ENCODE measurements around the gene KCNJ1. TPM values are rescaled to one million over a fixed set of nuclear protein-coding genes. Genes with fewer than 3 reads are reported as not detected.

KCNJ1 gene
- total RNA-seq, 1 donor from 2014 or later = not detected

- DNase-seq (ENCODE audit: low read depth) = no peak
- no peak for TF ChIP-seq CTCF (conservative IDR thresholded peaks at IDR 0.05; ENCODE audit: low read depth, low read length)
- no peak overlapping the region for H3K4me3 ChIP-seq (ENCODE audit: low read depth, low read length)
These were observed 28.4 kb upstream of the KCNJ1 start for GRCh38 chr11:128895526-128895925.

GRCh38 chr11:128894685-128895084, 27.6 kb upstream of the KCNJ1 start:
- no peak for DNase-seq (ENCODE audit: low read depth)
- no peak overlapping the region for H3K4me3 ChIP-seq (ENCODE audit: low read depth, low read length)
- TF ChIP-seq CTCF (conservative IDR thresholded peaks at IDR 0.05; ENCODE audit: low read depth, low read length) = no peak

- DNase-seq (ENCODE audit: low read depth) = no peak
- TF ChIP-seq CTCF (conservative IDR thresholded peaks at IDR 0.05; ENCODE audit: low read depth, low read length) = no peak
- H3K4me3 ChIP-seq (ENCODE audit: low read depth, low read length) = no peak overlapping the region
These were observed 27.2 kb upstream of the KCNJ1 start for GRCh38 chr11:128894286-128894681.

- DNase-seq (ENCODE audit: low read depth) = no peak
- H3K4me3 ChIP-seq (ENCODE audit: low read depth, low read length) = no peak overlapping the region
- TF ChIP-seq CTCF (conservative IDR thresholded peaks at IDR 0.05; ENCODE audit: low read depth, low read length) = no peak
These were observed 26.6 kb upstream of the KCNJ1 start for GRCh38 chr11:128893578-128894285.

- TF ChIP-seq CTCF (conservative IDR thresholded peaks at IDR 0.05; ENCODE audit: low read depth, low read length) = no peak
- no peak overlapping the region for H3K4me3 ChIP-seq (ENCODE audit: low read depth, low read length)
- DNase-seq (ENCODE audit: low read depth) = no peak
These were observed 25.9 kb upstream of the KCNJ1 start for GRCh38 chr11:128892866-128893565.

- no peak overlapping the region for H3K4me3 ChIP-seq (ENCODE audit: low read depth, low read length)
- no peak for DNase-seq (ENCODE audit: low read depth)
- TF ChIP-seq CTCF (conservative IDR thresholded peaks at IDR 0.05; ENCODE audit: low read depth, low read length) = no peak
These were observed 24.9 kb upstream of the KCNJ1 start for GRCh38 chr11:128891913-128892398.
